MM.1S (cell line): ENCODE data around the gene ACADVL.

Source experiments
- DNase-seq: peaks from one replicate; pipeline ENCODE4 v3.0.0-alpha.2; 2015
- H2AFZ ChIP-seq: fragments of 300-600 bp; sonication (generic); 2 replicates; pipeline ENCODE4 v1.6.0; 2016; ENCODE audit warnings: antibody characterized with exemption, low read length
- H3F3A ChIP-seq: fragments of 300-600 bp; sonication (generic); 2 replicates; pipeline ENCODE4 v1.6.1; 2016; ENCODE audit warnings: mild to moderate bottlenecking, antibody characterized with exemption, low read length, moderate library complexity, mixed read lengths; ENCODE audit not compliant: insufficient read depth
- H3K27ac ChIP-seq: fragments of 300-600 bp; sonication (generic); 2 replicates; pipeline ENCODE4 v1.5.1; 2016; ENCODE audit warnings: mild to moderate bottlenecking, low read length
- H3K27me3 ChIP-seq: fragments of 300-600 bp; sonication (generic); replicated peaks from 2 replicates; pipeline ENCODE4 v1.6.0; 2016; ENCODE audit warnings: low read length; ENCODE audit not compliant: insufficient read depth
- H3K36me3 ChIP-seq: fragments of 300-600 bp; sonication (generic); replicated peaks from 2 replicates; pipeline ENCODE4 v1.6.1; 2016; ENCODE audit warnings: mild to moderate bottlenecking, low read length, mixed read lengths; ENCODE audit not compliant: insufficient read depth
- H3K4me1 ChIP-seq: fragments of 300-600 bp; sonication (generic); 2 replicates; pipeline ENCODE4 v1.6.1; 2016; ENCODE audit warnings: low read length, mixed read lengths
- H3K4me2 ChIP-seq: fragments of 300-600 bp; sonication (generic); 2 replicates; pipeline ENCODE4 v1.6.0; 2016; ENCODE audit warnings: low read depth, low read length
- H3K4me3 ChIP-seq: fragments of 300-600 bp; sonication (generic); 2 replicates; pipeline ENCODE4 v1.5.1; 2016; ENCODE audit warnings: low read length, mixed read lengths
- H3K79me2 ChIP-seq: fragments of 300-600 bp; sonication (generic); 2 replicates; pipeline ENCODE4 v1.6.1; 2016; ENCODE audit warnings: mixed run types, low read length, mixed read lengths
- H3K9ac ChIP-seq: fragments of 300-600 bp; sonication (generic); 2 replicates; pipeline ENCODE4 v1.6.1; 2016; ENCODE audit warnings: low read length, mixed read lengths
- H3K9me2 ChIP-seq: fragments of 300-600 bp; sonication (generic); replicated peaks from 2 replicates; pipeline ENCODE4 v1.6.1; 2016; ENCODE audit warnings: mild to moderate bottlenecking, low read length, mixed read lengths; ENCODE audit not compliant: insufficient read depth
- H3K9me3 ChIP-seq: fragments of 300-600 bp; sonication (generic); replicated peaks from 2 replicates; pipeline ENCODE4 v1.6.1; 2016; ENCODE audit warnings: mild to moderate bottlenecking, low read length, mixed read lengths; ENCODE audit not compliant: insufficient read depth
- H4K20me1 ChIP-seq: fragments of 300-600 bp; sonication (generic); 2 replicates; pipeline ENCODE4 v1.6.1; 2016; ENCODE audit warnings: mild to moderate bottlenecking, low read length, moderate library complexity, mixed read lengths; ENCODE audit not compliant: insufficient read depth
- CTCF ChIP-seq: fragments of 300-600 bp; sonication (generic); IDR thresholded peaks from 2 replicates; pipeline ENCODE4 v1.5.1; 2016; ENCODE audit warnings: antibody characterized with exemption, low read length, mixed read lengths
- EZH2 ChIP-seq: fragments of 300-600 bp; sonication (generic); optimal IDR thresholded peaks from 2 replicates; pipeline ENCODE3; 2017; ENCODE audit warnings: low read depth, mild to moderate bottlenecking, antibody characterized with exemption, low read length, mixed read lengths
- EZH2phosphoT487 ChIP-seq: fragments of 300-600 bp; sonication (generic); IDR thresholded peaks from 2 replicates; pipeline ENCODE4 v1.6.1; 2018; ENCODE audit warnings: antibody characterized with exemption, low read length

ACADVL gene

GRCh38 chr17:7261379-7262191 lies 41.8 kb downstream of the ACADVL start:
- Histone ChIP-seq H3K4me3 (peak overlapping the region; percentile 42), H3K27me3 (peaks cover 53% of the 10 kb centered on the region), H3K79me2 (no peaks in the 10 kb centered on the region), H3F3A (no peaks in the 10 kb centered on the region), H3K9me3 (no peaks in the 10 kb centered on the region), H2AFZ (peak overlapping the region; percentile 61), H4K20me1 (no peaks in the 10 kb centered on the region), H3K36me3 (no peaks in the 10 kb centered on the region), H3K9ac (no peak overlapping the region), H3K27ac (no peak overlapping the region), H3K9me2 (no peaks in the 10 kb centered on the region), H3K4me1 (peaks cover 4% of the 10 kb centered on the region; the same call in 1 of the 2 replicates), H3K4me2 (peak overlapping the region; percentile 86)
- TF ChIP-seq EZH2phosphoT487 (no peak), CTCF (no peak), EZH2 (no peak)
- DNase-seq: no peak

GRCh38 chr17:7262192-7262934 lies 42.6 kb downstream of the ACADVL start, which contains the start of gene CLDN7:
Gene CLDN7, minus strand, starts transcription at chr17:7262478. Its CDS starts 435 bp downstream, at chr17:7262043.
- Histone ChIP-seq H2AFZ (peak within 1 kb of the TSS; percentile 61), H3K9me3 (no peaks in the 10 kb centered on the region), H4K20me1 (no peaks in the 10 kb centered on the region), H3K4me1 (peaks cover 4% of the 10 kb centered on the region; the same call in 1 of the 2 replicates), H3K9ac (no peak within 1 kb of the TSS), H3K27ac (no peak within 1 kb of the TSS), H3K27me3 (peaks cover 61% of the 10 kb centered on the region), H3K9me2 (no peaks in the 10 kb centered on the region), H3K79me2 (no peaks in the 10 kb centered on the region), H3K36me3 (no peaks in the 10 kb centered on the region), H3K4me2 (peak within 1 kb of the TSS; percentile 86), H3K4me3 (peak within 1 kb of the TSS; percentile 42), H3F3A (no peaks in the 10 kb centered on the region)
- DNase-seq: no peak
- TF ChIP-seq EZH2 (peak; percentile 78), CTCF (no peak)

- Histone ChIP-seq H3K9ac (no peak overlapping the region), H3K27ac (no peak overlapping the region), H3K36me3 (no peaks in the 10 kb centered on the region), H3K9me2 (no peaks in the 10 kb centered on the region), H3F3A (no peaks in the 10 kb centered on the region), H3K4me3 (peak overlapping the region; percentile 40), H3K27me3 (peaks cover 67% of the 10 kb centered on the region), H3K79me2 (no peaks in the 10 kb centered on the region), H3K4me2 (peak overlapping the region; percentile 86), H4K20me1 (no peaks in the 10 kb centered on the region), H2AFZ (peak overlapping the region; percentile 31; the same call in 1 of the 2 replicates), H3K4me1 (peaks cover 4% of the 10 kb centered on the region; the same call in 1 of the 2 replicates), H3K9me3 (no peaks in the 10 kb centered on the region)
- no peak for DNase-seq
- no peak for TF ChIP-seq EZH2phosphoT487
- TF ChIP-seq EZH2: no peak
- no peak for TF ChIP-seq CTCF
These were observed 43.4 kb downstream of the ACADVL start for GRCh38 chr17:7262935-7263800.
